KMS-11 (cell line): ENCODE data around the gene ZDHHC11.
"Not testable (repeated sequence)": the region's sequence is repeated elsewhere in the genome, so short reads cannot be mapped to it uniquely, and the experiment has no call there.

Experiments
- H2AFZ ChIP-seq: fragments of 200-600 bp; sonication (generic); 2 replicates; pipeline ENCODE4 v1.6.1; 2016; ENCODE audit warnings: antibody characterized with exemption, mixed run types, low read depth
- H3K27ac ChIP-seq: fragments of 200-600 bp; sonication (generic); 2 replicates; pipeline ENCODE4 v1.6.1; 2016; ENCODE audit warnings: mild to moderate bottlenecking, mixed run types
- H3K27me3 ChIP-seq: fragments of 200-600 bp; sonication (generic); 2 replicates; pipeline ENCODE4 v1.6.1; 2017; ENCODE audit warnings: mild to moderate bottlenecking, low read depth, mixed run types, moderate library complexity; ENCODE audit not compliant: insufficient read depth
- H3K36me3 ChIP-seq: fragments of 200-600 bp; sonication (generic); 2 replicates; pipeline ENCODE4 v1.6.1; 2017; ENCODE audit warnings: mild to moderate bottlenecking, mixed run types; ENCODE audit not compliant: insufficient read depth
- H3K4me1 ChIP-seq: fragments of 200-600 bp; sonication (generic); 2 replicates; pipeline ENCODE4 v1.6.1; 2016; ENCODE audit warnings: mild to moderate bottlenecking, low read depth, mixed run types; ENCODE audit not compliant: poor library complexity, severe bottlenecking
- H3K4me2 ChIP-seq: fragments of 200-600 bp; sonication (generic); 2 replicates; pipeline ENCODE4 v1.7.0; 2016; ENCODE audit warnings: mild to moderate bottlenecking, mixed run types
- H3K4me3 ChIP-seq: fragments of 200-600 bp; sonication (generic); IDR thresholded peaks from 2 replicates; pipeline ENCODE4 v1.6.1; 2017; ENCODE audit warnings: low read depth, low read length, mixed read lengths; ENCODE audit not compliant: insufficient read depth
- H3K79me2 ChIP-seq: fragments of 200-600 bp; sonication (generic); 2 replicates; pipeline ENCODE4 v1.6.1; 2016; ENCODE audit warnings: low read depth, mixed run types; ENCODE audit not compliant: insufficient read depth
- H3K9ac ChIP-seq: fragments of 200-600 bp; sonication (generic); 2 replicates; pipeline ENCODE4 v1.6.1; 2016; ENCODE audit warnings: mild to moderate bottlenecking, mixed run types
- H4K20me1 ChIP-seq: fragments of 200-600 bp; sonication (generic); 2 replicates; pipeline ENCODE4 v1.6.1; 2016; ENCODE audit warnings: mild to moderate bottlenecking, mixed run types; ENCODE audit not compliant: insufficient read depth

Gene ZDHHC11

DNA sequence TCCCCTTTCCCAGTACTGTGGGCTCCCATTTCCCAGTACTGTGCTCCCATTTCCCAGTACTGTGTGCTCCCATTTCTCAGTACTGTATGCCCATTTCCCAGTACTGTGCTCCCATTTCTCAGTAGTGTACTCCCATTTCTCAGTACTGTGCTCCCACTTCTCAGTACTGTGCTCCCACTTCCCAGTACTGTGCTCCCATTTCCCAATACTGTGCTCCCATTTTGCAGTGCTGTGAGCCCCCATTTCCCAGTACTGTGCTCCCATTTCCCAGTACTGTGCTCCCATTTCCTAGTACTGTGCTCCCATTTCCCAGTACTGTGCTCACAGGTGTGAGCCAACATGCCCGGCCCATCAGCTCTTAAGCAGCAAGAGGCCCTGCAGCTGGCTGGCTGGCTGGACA lies 54.9 kb downstream of the ZDHHC11 start:
- H3K4me1 ChIP-seq, result peaks cover 20% of the 10 kb centered on the region
- not testable (repeated sequence) for H4K20me1 ChIP-seq, H3K4me3 ChIP-seq, H3K9ac ChIP-seq, H3K27me3 ChIP-seq, H3K79me2 ChIP-seq, H3K36me3 ChIP-seq, H3K4me2 ChIP-seq, H2AFZ ChIP-seq, H3K27ac ChIP-seq

DNA sequence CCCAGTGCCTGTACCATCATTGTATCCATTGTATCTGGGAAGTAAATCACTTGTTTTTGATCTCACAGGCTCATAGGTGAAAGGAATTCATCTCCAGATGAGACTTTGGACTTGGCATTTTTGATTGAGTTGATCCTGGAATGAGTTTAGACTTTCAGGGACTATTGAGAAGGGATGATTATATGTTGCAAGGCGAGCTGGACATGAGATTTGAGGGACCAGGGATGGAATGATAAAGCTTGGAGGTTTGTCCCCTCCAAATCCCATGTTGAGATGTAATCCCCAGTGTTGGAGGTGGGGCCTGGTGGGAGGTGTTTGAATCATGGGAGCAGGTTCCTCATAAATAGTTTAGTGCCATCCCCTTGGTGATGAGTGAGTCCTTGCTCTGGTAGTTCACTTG lies 55.8 kb downstream of the ZDHHC11 start:
- H4K20me1 ChIP-seq, H2AFZ ChIP-seq, H3K4me3 ChIP-seq, H3K27ac ChIP-seq, H3K4me2 ChIP-seq, H3K36me3 ChIP-seq, H3K79me2 ChIP-seq, H3K9ac ChIP-seq, H3K27me3 ChIP-seq: not testable (repeated sequence)
- peaks cover 20% of the 10 kb centered on the region for H3K4me1 ChIP-seq

DNA sequence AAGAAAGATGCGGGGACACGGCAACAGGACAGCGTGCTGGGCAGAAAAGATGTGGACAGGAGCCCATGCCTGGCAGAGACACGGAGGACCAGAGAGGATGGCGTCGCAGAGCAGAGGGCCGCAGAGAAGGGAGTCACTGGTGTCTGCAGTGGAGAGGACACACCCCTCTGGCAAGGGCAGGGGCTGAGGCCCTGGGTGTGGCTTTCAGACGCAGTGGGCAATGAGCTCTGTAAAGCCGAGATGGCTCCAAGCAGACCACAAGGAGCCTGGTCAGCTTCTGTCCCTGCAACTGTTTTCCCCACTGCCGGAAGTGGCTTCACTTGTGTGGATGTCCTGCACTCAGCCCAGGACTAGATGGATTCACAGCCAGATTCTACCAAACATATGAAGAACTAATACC lies 62.1 kb downstream of the ZDHHC11 start:
- H3K36me3 ChIP-seq, H3K4me2 ChIP-seq, H3K9ac ChIP-seq, H3K27me3 ChIP-seq, H3K4me3 ChIP-seq, H2AFZ ChIP-seq, H3K27ac ChIP-seq, H4K20me1 ChIP-seq, H3K79me2 ChIP-seq, H3K4me1 ChIP-seq: not testable (repeated sequence)

DNA sequence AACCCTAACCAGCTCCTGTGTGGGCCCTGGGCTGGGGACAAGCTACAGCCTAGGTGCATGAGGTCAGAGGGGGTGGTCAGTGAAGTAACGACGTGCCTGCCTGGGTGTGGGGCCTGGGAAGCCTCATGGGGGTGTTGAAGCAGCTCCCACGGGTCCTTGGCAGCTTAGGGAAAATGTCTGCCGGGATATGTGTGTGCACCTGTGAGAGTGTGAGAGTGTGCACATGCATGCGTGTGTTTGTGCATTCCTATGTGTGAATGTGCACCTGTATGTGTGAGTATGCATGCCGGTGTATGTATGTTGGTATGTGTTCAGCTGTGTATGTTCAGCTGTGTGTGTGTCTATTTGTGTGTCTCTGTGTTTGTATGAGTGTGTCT lies 62.9 kb downstream of the ZDHHC11 start:
- H3K27ac ChIP-seq, H3K4me2 ChIP-seq, H3K79me2 ChIP-seq, H3K4me1 ChIP-seq, H3K36me3 ChIP-seq, H4K20me1 ChIP-seq, H2AFZ ChIP-seq, H3K9ac ChIP-seq, H3K4me3 ChIP-seq, H3K27me3 ChIP-seq: not testable (repeated sequence)

DNA sequence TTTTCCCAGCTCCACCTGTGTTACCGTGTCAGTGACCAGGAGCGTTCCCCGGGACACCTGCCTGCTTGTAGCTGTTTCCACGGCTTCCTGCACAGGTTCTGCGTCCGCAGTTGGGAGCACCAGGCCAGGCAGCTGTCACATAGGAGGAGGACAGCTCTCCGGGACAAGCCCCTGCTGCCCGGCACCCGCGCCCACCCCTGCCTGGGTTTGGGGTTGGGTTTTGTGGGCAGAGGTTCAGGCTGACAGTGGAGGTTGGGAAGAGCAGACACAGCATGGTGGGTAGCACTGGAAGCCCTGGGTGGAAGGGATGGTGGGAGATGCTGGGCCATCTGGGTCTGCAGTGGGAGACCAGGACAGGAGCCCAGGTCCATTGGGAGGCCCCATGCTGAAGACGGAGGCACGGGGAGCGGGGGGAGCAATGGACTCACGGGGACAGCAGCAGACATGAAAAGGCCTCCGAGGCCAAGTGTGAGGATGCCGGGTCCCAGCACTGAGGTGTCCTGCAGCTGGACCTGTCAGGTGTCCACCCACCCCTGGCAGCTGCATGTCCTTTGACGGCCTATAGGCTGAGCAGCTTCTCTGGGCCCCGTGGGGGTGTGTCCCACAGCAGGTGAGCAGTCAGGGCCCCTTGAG lies 63.4 kb downstream of the ZDHHC11 start:
- not testable (repeated sequence) for H3K27me3 ChIP-seq, H3K79me2 ChIP-seq, H3K9ac ChIP-seq, H3K4me3 ChIP-seq, H3K36me3 ChIP-seq, H3K4me1 ChIP-seq, H4K20me1 ChIP-seq, H2AFZ ChIP-seq, H3K27ac ChIP-seq, H3K4me2 ChIP-seq

DNA sequence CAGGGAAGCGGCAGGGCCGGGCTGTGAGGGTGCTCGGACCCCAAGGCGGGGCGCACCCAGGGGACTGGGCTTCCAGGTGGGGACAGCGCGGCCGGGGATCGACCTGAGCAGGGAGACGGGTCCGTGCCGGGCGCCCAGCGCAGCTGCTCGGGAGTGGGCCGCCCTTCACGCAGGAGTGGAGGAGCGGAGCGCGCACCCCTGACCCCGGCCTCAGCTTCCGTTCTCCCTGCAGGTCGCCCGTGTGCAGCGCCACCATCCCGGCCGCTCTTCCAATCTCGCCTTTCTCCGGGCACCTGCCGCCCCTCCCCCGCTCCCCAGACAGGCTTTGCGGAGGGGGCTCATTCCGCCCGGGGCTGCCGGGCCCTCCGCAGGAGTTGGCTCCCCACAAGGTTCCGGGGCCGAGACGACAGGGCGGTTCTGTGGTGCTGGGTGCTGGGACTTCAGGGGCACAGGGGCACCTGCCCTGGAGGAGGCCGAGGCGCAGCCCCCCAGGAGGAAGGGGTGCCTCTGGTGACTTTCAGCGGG lies 65.5 kb downstream of the ZDHHC11 start:
- not testable (repeated sequence) for H3K4me3 ChIP-seq, H3K9ac ChIP-seq, H3K79me2 ChIP-seq, H3K27me3 ChIP-seq, H3K27ac ChIP-seq, H3K36me3 ChIP-seq, H3K4me2 ChIP-seq, H3K4me1 ChIP-seq, H4K20me1 ChIP-seq
- peak overlapping the region; percentile 69; the same call in 1 of the 2 replicates for H2AFZ ChIP-seq

DNA sequence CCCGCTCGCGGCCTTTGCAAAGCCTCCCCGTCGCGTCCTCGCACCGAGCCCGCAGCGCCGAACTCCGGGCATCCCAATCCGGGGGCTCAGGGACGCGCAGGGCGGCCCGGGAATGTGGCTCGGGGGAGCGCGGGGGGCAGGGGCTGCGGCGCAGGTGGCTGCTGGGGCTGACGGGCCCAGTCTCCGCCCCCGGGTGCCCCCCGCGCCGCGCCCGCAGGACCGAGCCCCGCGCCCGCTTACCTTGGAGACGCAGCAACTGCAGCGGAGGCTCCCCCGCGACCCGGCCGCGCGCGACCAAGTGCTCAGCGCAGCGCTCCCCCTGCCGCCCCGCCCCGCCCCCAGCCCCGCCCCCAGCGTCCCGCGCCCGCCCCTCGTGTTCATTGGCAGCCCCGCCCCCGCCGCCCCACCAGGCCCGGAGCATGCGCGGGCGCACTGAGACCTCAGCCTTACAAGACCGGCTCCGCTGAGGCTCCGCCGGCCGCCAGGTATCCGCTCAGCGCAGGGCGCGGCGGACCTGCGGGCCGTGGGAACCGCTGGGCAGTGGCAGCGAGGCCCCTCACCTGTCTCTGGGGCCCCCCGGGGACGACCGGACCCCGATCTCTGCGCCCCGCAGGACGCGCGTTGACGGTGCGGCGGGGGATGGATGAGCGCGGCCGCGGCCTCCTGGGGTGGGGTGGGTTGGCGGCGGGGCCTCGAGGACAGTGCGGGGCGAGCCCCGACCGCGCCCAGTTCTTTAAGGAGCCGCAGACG lies 66.2 kb downstream of the ZDHHC11 start, which contains the start of gene ZDHHC11B:
Gene ZDHHC11B, minus strand, starts transcription at position 302 of the 750 bp plus-strand sequence. CDS start 17,810 bp downstream, outside the sequence.
- peak within 1 kb of the TSS; percentile 69 for H2AFZ ChIP-seq
- peak within 1 kb of the TSS; percentile 27; the same call in 1 of the 2 replicates for H3K9ac ChIP-seq
- H3K4me2 ChIP-seq, result peak within 1 kb of the TSS; percentile 56
- not testable (repeated sequence) for H4K20me1 ChIP-seq, H3K79me2 ChIP-seq, H3K36me3 ChIP-seq, H3K4me1 ChIP-seq, H3K27ac ChIP-seq, H3K4me3 ChIP-seq, H3K27me3 ChIP-seq

DNA sequence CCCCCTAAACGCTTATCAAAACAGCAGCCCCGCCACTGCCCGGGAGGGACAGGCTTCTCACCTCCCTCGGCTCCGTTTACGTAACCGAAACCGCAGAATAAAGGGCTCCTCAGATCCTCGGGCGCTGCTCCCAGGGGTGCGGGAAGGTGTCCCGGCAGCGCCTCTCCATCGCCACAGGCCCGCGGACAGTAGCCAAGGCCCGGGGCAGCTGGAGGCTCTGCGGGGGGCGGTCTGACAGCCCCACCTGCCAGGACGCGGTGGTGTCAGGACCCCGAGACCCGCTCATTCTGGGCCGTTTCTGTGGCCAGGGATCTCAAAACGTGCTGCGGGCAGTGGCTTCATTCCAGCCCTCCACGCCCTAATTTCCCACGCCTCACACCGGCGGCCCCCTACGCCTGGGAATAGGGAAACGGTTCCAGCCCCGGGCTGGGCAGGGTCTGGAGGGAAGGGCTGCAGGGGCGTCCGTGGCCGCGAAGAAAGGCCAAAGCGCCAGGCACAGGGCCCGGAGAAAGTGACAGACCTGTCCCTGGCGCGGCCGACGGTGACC lies 66.8 kb downstream of the ZDHHC11 start:
- H3K9ac ChIP-seq, H3K27me3 ChIP-seq, H4K20me1 ChIP-seq, H3K79me2 ChIP-seq, H3K4me1 ChIP-seq, H3K36me3 ChIP-seq, H3K27ac ChIP-seq, H3K4me3 ChIP-seq: not testable (repeated sequence)
- Histone ChIP-seq H2AFZ (peak overlapping the region; percentile 69), H3K4me2 (peak overlapping the region; percentile 56)

DNA sequence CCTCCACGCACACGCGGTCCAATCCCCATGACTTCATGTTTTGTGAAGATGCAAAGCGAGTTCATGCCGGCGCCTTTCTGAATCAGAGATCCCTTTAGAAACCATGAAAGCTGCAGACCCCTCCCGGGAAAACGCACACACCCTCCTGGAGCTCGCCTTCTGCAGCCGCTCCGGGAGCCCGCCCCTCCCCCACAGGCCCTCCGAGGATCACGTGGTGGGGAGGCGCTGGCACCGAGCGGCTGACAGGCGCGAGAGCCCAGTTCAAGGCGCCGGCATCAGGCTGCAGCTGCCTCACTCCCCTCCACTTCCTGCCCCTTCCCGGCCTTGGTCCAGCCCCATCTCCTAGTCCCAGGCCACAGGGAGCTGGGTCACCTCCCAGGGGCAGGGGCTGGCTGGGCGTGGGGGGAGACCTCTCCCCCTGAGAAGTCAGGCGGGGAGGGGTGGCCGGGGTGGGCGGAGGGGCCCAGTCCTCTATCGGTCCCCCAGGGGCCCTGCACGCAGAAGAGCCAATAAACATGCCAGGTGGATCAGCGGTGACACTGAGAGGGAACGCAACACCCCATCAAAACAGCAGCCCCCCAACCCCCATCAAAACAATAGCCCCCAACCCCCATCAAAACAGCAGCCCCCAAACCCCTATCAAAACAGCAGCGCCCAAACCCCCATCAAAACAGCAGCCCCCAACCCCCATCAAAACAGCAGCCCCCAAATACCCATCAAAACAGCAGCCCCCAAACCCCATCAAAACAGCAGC lies 67.6 kb downstream of the ZDHHC11 start:
- H3K4me1 ChIP-seq, H3K27me3 ChIP-seq, H3K4me2 ChIP-seq, H3K4me3 ChIP-seq, H3K36me3 ChIP-seq, H3K79me2 ChIP-seq, H3K9ac ChIP-seq, H2AFZ ChIP-seq, H3K27ac ChIP-seq, H4K20me1 ChIP-seq: not testable (repeated sequence)

DNA sequence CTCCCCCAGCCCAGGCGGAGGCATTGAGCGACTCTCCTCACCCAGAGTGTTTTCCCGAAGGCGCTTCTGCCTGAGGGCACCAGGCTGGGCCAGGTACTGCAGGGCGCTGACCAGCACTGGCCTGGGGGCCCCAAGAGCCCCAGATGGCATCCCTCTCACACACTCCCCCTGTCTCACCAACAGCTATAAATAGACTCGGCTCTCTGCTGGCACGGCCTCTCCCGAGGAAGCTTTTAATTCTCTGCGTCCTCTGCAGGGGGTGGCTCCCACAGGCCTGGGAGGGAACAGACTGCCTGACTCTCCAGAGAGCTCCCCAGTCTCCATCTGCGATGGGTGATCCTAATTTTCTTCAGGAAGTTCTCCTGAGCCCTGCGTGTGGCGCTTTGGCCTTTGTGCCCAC lies 68.4 kb downstream of the ZDHHC11 start:
- H3K27ac ChIP-seq, H3K36me3 ChIP-seq, H3K4me1 ChIP-seq, H3K9ac ChIP-seq, H4K20me1 ChIP-seq, H3K79me2 ChIP-seq, H3K27me3 ChIP-seq, H2AFZ ChIP-seq, H3K4me3 ChIP-seq, H3K4me2 ChIP-seq: not testable (repeated sequence)
